HG03558 (cell line): ENCODE data around the gene OR6C3.
"Not testable (repeated sequence)": the region's sequence is repeated elsewhere in the genome, so short reads cannot be mapped to it uniquely, and the experiment has no call there.

Experiments
- ATAC-seq: cut with Tn5 transposase; IDR thresholded peaks from one replicate; pipeline ENCODE4 v1.9.1; 2021; ENCODE audit warnings: moderate number of reproducible peaks; ENCODE audit not compliant: unreplicated experiment; ENCODE audit errors: extremely low read depth

OR6C3 gene

DNA sequence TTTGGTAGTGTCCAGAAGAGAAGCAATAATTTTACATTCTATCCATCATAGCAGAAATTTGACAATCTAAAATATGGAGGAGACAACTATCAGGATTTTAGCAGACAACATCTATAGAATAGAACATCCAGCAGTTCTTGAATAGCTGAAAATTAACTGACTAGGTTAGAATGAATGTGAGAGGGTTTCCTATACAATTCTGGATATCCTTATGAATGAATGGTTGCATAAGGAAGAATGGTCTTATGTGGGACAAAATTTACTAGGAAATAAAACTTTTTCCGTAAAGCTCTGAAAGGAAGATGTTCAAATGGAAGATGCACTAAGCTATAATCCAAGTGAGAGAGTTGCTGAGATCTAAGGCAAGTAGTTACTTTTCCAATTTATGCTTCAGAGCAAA is at the start of gene OR6C3:
Gene OR6C3, plus strand, starts transcription at position 301 of the 400 bp plus-strand sequence. CDS start 955 bp downstream, outside the sequence.
- ATAC-seq = no peak

DNA sequence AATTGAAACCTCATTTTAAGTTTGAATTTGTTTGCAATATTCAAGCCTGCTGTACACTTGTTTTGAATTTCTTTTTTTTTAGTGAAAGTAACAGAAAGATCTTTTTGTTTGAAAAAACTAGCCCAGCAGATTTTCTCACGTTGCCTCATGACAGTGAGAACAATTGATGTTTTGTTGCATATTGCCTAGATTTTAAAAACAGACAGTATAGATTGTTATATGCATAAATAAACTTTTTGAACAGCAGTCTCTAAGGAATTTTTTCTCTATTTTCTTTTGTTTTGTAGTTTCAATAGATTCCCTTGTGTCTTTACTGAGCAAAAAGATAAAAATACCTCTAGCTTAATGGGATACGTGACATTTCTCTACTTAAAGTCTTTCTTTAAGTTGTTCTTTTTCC is 49.6 kb upstream of the OR6C3 start:
- no peak for ATAC-seq

DNA sequence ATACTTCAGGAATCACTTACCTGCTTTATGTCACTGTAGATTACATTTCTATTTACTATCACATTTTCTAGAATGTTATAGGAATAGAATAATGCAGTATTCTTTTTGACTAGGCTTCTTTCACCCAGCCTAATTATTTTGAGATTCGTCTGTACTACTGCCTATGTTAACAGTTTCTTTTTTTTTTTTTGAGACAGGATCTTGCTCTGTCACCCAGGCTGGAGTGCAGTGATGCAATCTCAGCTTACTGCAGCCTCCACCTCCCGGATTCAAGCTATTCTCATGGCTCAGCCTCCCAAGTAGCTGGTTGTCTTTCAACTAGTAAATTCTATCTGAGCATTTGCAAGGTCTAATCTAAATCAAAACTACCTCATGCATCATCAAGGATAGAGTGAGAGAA is 40.5 kb upstream of the OR6C3 start:
- no peak for ATAC-seq

DNA sequence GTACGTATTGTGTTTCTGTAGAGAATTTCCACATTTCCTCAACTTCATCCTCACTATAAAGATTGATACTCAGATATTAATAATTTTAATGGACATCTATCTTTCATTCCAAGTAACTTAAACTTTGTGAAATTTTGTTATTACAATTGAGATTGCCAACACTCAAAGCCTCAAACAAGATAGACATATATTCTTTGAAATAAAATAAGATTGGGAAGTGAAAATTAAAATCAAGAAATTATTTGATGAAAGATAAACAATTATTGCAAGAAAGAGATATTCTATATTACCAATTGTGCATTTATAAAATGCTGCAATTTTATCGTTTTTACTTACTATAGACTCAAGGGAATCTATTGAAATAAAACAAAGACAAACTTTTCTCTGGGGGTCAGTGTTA is 34.1 kb upstream of the OR6C3 start, which contains the start of gene OR6C6:
Gene OR6C6, minus strand, starts transcription at position 101 of the 400 bp plus-strand sequence. CDS start 1,337 bp downstream, outside the sequence.
- no peak for ATAC-seq

DNA sequence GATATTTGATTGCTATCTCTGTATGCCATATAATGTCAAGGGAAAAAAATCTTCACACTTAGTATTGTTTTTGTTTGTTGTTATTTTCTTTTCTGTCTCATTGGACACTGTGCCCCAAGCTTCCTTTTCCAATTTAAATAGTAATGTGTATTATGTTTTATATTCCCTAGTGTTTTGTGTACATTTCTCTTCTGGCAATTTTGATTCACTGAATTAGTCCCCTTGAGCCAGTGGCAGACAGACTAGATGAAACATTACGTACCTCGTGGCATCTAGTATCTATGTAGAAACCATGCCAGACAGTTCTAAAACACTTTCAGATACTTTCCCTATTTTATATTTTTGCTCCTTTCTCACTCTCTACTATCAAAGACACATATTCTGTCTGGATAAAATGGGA is 16.5 kb upstream of the OR6C3 start, which contains the start of gene OR6C1:
Gene OR6C1, plus strand, starts transcription at position 301 of the 400 bp plus-strand sequence. CDS start 6,257 bp downstream, outside the sequence.
- no peak for ATAC-seq

DNA sequence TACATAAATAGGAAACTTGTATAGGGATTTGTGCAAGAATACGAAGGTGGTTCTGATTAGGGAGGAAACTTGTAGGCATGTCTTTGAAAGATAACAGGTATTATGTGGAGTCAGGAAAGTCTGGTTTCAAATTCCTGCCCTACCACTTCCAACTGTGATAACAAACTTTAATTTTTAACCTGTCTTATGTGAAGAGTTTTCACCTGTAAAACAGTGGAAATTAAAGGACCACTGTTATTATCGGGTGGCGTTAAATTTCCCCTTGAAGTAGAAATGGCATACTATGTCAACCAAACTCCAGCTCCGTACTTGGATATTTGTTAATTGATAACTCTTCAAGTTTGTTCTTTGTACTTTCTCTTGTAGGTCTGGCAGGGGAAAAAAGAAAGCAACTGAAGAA is 10.3 kb upstream of the OR6C3 start:
- no peak for ATAC-seq

DNA sequence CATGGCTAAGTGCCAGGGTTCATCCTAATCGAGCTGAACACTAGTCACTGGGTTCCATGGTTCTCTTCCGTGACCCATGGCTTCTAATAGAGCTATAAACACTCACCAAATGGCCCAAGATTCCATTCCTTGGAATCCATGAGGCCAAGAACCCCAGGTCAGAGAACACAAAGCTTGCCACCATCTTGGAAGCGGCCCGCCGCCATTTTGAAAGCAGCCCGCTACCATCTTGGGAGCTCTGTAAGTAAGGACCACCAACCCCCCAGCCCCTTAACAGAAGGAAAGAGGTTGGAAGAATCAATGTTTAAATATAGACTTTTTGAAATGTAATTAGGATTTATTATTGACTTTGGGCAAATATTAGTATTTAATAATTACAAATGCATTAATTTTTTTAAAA is 4.7 kb upstream of the OR6C3 start:
- not testable (repeated sequence) for ATAC-seq

DNA sequence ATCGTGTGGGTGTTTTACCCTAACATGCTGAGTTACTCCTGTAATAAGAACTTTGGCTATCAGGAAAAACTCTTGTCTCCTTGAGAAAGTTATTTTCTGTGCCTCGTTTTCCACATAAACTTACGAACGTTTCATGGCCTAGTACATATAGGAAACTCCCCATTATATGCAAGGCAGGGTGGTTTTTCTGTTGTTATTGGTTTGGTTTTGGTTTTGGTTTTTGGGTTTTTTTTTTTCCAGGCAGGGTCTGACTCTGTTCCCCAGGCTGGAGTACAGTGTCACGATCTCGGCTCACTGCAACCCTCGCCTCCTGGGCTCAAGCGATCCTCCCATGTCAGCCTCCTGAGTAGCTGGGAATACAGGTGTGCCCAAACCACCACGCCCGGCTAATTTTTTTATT is 5.5 kb downstream of the OR6C3 start:
- ATAC-seq = no peak

DNA sequence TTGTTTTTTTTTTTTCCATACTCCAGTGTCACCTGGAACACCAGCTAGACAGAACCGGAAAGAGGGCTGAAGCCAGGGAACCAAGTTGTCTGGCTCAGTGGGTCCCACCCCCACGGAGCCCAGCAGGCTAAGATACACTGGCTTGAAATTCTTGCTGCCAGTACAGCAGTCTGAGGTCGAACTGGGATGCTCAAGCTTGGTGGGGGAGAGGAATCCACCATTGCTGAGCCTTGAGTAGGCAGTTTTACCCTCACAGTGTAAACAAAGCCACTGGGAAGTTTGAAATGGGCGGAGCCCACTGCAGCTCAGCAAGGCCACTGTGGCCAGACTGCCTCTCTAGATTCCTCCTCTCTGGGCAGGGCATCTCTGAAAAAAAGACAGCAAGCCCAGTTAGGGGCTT is 24.8 kb downstream of the OR6C3 start:
- not testable (repeated sequence) for ATAC-seq

DNA sequence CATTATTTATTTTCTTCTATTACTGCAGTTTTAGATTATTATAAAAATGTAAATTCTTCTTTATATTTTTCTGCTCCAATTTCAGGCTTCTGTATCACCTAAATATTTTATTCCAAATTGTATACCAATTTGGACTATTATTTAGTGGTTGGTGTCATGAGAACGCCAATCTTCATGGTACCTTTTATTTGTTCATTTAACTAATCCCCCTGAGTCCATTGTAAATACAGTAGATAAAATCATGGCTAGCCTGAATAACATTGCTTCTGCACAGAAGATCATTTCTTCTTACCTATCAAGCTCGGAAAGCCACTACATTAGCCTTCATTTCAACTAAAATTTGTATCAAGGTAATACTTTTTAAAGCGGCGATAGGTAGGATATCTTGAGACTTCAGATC is 32.1 kb downstream of the OR6C3 start, which contains the start of gene OR6C75:
Gene OR6C75, plus strand, starts transcription at position 301 of the 400 bp plus-strand sequence. CDS start 2,136 bp downstream, outside the sequence.
- no peak for ATAC-seq

DNA sequence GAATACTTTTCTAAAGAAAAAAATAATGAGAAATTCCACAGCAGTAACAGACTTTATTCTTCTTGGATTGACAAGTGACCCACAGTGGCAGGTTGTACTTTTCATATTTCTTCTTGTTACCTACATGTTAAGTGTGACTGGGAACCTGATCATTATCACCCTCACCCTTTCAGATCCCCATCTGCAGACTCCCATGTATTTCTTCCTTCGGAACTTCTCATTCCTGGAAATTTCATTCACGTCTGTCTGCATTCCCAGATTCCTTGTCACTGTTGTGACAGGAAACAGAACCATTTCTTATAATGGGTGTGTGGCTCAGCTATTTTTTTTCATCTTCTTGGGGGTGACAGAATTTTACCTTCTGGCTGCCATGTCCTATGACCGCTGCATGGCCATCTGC is 34.5 kb downstream of the OR6C3 start:
- no peak for ATAC-seq

DNA sequence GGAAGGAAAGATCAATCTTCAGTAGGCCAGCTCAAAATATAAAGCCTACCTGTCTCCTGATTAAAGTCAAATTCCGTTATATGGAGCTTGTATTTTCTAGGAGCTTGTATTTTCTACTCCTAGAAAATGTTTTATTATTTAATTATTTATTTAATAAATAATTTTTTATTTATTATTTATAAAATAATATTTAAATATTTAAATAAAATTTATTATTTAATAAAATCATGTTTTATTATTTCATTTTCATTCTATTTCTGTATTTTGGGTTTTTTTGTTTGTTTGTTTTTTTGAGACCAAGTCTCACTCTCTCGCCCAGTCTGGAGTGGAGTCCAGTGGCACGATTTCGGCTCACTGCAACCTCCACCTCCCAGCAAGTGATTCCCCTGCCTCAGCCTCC is 42.0 kb downstream of the OR6C3 start:
- ATAC-seq = no peak
